ENCODE data around the gene BRIP1. TPM values are rescaled to one million over a fixed set of nuclear protein-coding genes. Genes with fewer than 3 reads are reported as not detected.
"Not testable (repeated sequence)": the region's sequence is repeated elsewhere in the genome, so short reads cannot be mapped to it uniquely, and the experiment has no call there.

Gene BRIP1
- total and polyA plus RNA-seq, 4 donors, result 0.21 to 4.3 (median 0.82) TPM

DNA sequence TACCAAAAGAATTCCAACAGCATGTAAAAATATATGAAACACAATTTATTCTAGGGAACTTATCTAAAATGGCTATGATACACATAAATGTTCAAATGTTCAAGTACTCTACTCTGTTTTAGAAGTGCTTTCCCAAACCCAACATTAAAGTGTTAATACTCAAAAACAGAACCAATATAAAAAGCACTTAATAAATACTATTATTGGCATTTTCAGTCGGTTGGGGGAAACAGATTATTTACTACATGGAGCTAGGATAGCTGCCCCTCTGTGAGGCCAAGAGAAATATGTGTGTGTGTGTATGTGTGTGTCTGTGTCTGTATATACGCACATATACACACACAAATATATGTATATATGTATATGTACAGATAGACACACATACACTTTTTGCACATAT is 32.1 kb upstream of the BRIP1 start:
- Histone ChIP-seq H3K27ac (ENCODE audit: low read depth in 1 of 2, low read length in 1 of 2) (no peak overlapping the region), H3K9ac (ENCODE audit: insufficient read depth in 1 of 2, low read length in 2 of 2) (no peak overlapping the region), H3K4me1 (ENCODE audit: control insufficient read depth in 5 of 5, insufficient read depth in 5 of 5, low read length in 5 of 5) (no peaks in the 10 kb centered on the region), H3K9me3 (ENCODE audit: control insufficient read depth in 4 of 4, insufficient read depth in 3 of 4, low read length in 3 of 4) (no peaks in the 10 kb centered on the region), H3K4me3 (no peak overlapping the region), H3K27me3 (ENCODE audit: control insufficient read depth in 3 of 3, insufficient read depth in 3 of 3, low read length in 2 of 3) (no peaks in the 10 kb centered on the region), H3K36me3 (ENCODE audit: control insufficient read depth in 4 of 4, insufficient read depth in 4 of 4, low read length in 4 of 4) (peaks cover 6 to 14% (median 10%) of the 10 kb centered on the region in 4 donors)
- ATAC-seq (ENCODE audit: insufficient read depth, low FRiP score), result no peak
- DNase-seq, result no peak
- WGBS, 2 donors, result 58 to 63% methylated on average over 2 of the region's 2 CpGs
- TF ChIP-seq, protein P1, sequence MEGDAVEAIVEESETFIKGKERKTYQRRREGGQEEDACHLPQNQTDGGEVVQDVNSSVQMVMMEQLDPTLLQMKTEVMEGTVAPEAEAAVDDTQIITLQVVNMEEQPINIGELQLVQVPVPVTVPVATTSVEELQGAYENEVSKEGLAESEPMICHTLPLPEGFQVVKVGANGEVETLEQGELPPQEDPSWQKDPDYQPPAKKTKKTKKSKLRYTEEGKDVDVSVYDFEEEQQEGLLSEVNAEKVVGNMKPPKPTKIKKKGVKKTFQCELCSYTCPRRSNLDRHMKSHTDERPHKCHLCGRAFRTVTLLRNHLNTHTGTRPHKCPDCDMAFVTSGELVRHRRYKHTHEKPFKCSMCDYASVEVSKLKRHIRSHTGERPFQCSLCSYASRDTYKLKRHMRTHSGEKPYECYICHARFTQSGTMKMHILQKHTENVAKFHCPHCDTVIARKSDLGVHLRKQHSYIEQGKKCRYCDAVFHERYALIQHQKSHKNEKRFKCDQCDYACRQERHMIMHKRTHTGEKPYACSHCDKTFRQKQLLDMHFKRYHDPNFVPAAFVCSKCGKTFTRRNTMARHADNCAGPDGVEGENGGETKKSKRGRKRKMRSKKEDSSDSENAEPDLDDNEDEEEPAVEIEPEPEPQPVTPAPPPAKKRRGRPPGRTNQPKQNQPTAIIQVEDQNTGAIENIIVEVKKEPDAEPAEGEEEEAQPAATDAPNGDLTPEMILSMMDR (IDR thresholded peaks at IDR 0.05; ENCODE audit: control extremely low read depth, extremely low read depth), result no peak

DNA sequence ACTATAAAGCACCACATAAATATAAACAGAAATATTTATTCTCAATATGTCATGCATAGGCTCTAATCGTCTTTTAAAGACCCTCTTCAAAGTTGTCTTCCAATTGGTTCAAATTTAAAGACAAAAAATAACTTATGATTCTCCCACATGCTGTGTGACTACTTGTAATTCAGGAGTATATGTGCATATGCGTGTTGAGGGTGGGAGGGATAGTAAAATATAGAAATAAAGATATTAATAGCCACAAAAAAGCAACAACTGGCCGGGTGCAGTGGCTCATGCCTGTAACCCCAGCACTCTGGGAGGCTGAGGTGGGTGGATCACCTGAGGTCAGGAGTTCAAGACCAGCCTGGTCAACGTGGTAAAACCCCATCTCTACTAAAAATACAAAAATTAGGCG is 31.0 kb upstream of the BRIP1 start:
- ATAC-seq (ENCODE audit: insufficient read depth, low FRiP score); H3K9ac ChIP-seq (ENCODE audit: insufficient read depth in 1 of 2, low read length in 2 of 2); H3K27ac ChIP-seq (ENCODE audit: low read depth in 1 of 2, low read length in 1 of 2); H3K27me3 ChIP-seq (ENCODE audit: control insufficient read depth in 3 of 3, insufficient read depth in 3 of 3, low read length in 2 of 3); H3K4me1 ChIP-seq (ENCODE audit: control insufficient read depth in 5 of 5, insufficient read depth in 5 of 5, low read length in 5 of 5); H3K4me3 ChIP-seq; H3K9me3 ChIP-seq (ENCODE audit: control insufficient read depth in 4 of 4, insufficient read depth in 3 of 4, low read length in 3 of 4); DNase-seq: not testable (repeated sequence)
- H3K36me3 ChIP-seq (ENCODE audit: control insufficient read depth in 4 of 4, insufficient read depth in 4 of 4, low read length in 4 of 4), result peaks cover 4 to 10% (median 7%) of the 10 kb centered on the region in 4 donors
- WGBS, 2 donors, result 88 to 94% methylated on average over 5 of the region's 5 CpGs

DNA sequence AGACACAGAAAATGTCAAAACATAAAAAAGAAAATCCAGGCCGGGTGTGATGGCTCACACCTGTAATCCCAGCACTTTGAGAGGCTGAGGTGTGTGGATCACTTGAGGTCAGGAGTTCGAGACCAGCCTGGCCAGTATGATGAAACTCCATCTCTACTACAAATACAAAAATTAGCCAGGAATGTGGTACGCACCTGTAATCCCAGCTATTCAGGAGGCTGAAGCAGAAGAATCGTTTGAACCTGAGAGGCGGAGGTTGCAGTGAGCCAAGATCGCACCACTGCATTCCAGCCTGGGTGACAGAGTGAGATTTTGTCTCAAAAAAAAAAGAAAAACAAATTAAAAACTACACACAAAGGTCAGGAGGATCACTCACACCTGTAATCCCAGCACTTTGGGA is 24.4 kb upstream of the BRIP1 start:
- not testable (repeated sequence) for H3K4me1 ChIP-seq (ENCODE audit: control insufficient read depth in 5 of 5, insufficient read depth in 5 of 5, low read length in 5 of 5); H3K9me3 ChIP-seq (ENCODE audit: control insufficient read depth in 4 of 4, insufficient read depth in 3 of 4, low read length in 3 of 4); H3K27me3 ChIP-seq (ENCODE audit: control insufficient read depth in 3 of 3, insufficient read depth in 3 of 3, low read length in 2 of 3); DNase-seq; ATAC-seq (ENCODE audit: insufficient read depth, low FRiP score); H3K9ac ChIP-seq (ENCODE audit: insufficient read depth in 1 of 2, low read length in 2 of 2); H3K4me3 ChIP-seq; H3K27ac ChIP-seq (ENCODE audit: low read depth in 1 of 2, low read length in 1 of 2)
- H3K36me3 ChIP-seq (ENCODE audit: control insufficient read depth in 4 of 4, insufficient read depth in 4 of 4, low read length in 4 of 4), result peaks cover 0 to 16% (median 11%) of the 10 kb centered on the region in 4 donors
- WGBS, 2 donors, result 95 to 96% methylated on average over 6 of the region's 6 CpGs

- WGBS, 2 donors, result 98 to 99% methylated on average over 8 of the region's 8 CpGs
- H3K4me3 ChIP-seq; DNase-seq; H3K27ac ChIP-seq (ENCODE audit: low read depth in 1 of 2, low read length in 1 of 2); H3K4me1 ChIP-seq (ENCODE audit: control insufficient read depth in 5 of 5, insufficient read depth in 5 of 5, low read length in 5 of 5); H3K9me3 ChIP-seq (ENCODE audit: control insufficient read depth in 4 of 4, insufficient read depth in 3 of 4, low read length in 3 of 4); ATAC-seq (ENCODE audit: insufficient read depth, low FRiP score); H3K9ac ChIP-seq (ENCODE audit: insufficient read depth in 1 of 2, low read length in 2 of 2); H3K27me3 ChIP-seq (ENCODE audit: control insufficient read depth in 3 of 3, insufficient read depth in 3 of 3, low read length in 2 of 3): not testable (repeated sequence)
- H3K36me3 ChIP-seq (ENCODE audit: control insufficient read depth in 4 of 4, insufficient read depth in 4 of 4, low read length in 4 of 4), result peaks cover 0 to 16% (median 12%) of the 10 kb centered on the region in 4 donors
These were observed 22.5 kb upstream of the BRIP1 start for GRCh38 chr17:61885865-61886264.

- WGBS, 2 donors, result 96% methylated on average over 3 of the region's 3 CpGs
- no peaks in the 10 kb centered on the region for H3K27me3 ChIP-seq (ENCODE audit: control insufficient read depth in 3 of 3, insufficient read depth in 3 of 3, low read length in 2 of 3)
These were observed 21.5 kb upstream of the BRIP1 start for GRCh38 chr17:61884864-61885263.

More at GRCh38 chr17:61884864-61885263, 21.5 kb upstream of the BRIP1 start:
- TF ChIP-seq, protein P1 (IDR thresholded peaks at IDR 0.05; ENCODE audit: control extremely low read depth, extremely low read depth), result no peak
- no peaks in the 10 kb centered on the region for H3K4me1 ChIP-seq (ENCODE audit: control insufficient read depth in 5 of 5, insufficient read depth in 5 of 5, low read length in 5 of 5)
- no peak overlapping the region for H3K4me3 ChIP-seq
- H3K9ac ChIP-seq (ENCODE audit: insufficient read depth in 1 of 2, low read length in 2 of 2), result no peak overlapping the region
- H3K36me3 ChIP-seq (ENCODE audit: control insufficient read depth in 4 of 4, insufficient read depth in 4 of 4, low read length in 4 of 4), result peaks cover 0 to 15% (median 10%) of the 10 kb centered on the region in 4 donors
- no peak overlapping the region for H3K27ac ChIP-seq (ENCODE audit: low read depth in 1 of 2, low read length in 1 of 2)
- ATAC-seq (ENCODE audit: insufficient read depth, low FRiP score) (no peak), DNase-seq (no peak)
- H3K9me3 ChIP-seq (ENCODE audit: control insufficient read depth in 4 of 4, insufficient read depth in 3 of 4, low read length in 3 of 4), result no peaks in the 10 kb centered on the region

All from lung (tissue), 12 donors.